ENCODE results near the gene LHX6. TPM values are rescaled to one million over a fixed set of nuclear protein-coding genes. Genes with fewer than 3 reads are reported as not detected.
A peak's percentile ranks its signal among the peaks of the same experiment; 100 is the strongest.

The LHX6 gene
- total RNA-seq, 1 donor from 2014 or later = 0.34 TPM

DNA sequence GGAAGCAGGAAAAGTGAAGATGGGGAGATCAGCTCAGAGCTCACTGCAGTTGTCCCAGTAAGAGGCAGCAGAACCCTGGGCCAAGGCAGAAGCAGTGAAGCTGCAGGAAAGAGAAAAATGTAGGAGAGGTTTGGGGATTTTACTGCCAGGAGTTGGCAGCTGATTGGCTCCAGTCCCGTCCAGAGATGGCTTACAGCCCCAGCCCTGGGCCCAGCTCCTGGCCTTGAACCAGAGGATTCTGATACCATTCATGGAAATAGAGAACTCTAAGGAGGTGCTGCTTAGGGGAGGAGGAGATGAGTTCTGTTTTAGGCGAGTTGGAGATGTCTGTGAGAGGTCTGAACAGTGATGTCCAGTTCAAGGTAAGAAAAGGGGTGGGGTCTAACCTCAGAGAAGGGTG, 64.5 kb downstream of the LHX6 start:
- DNase-seq (ENCODE audit: low read depth) (no peak), FAIRE-seq (no peak)
- Histone ChIP-seq H2AFZ (ENCODE audit: low read depth, low read length) (no peak overlapping the region), H3K4me3 (ENCODE audit: insufficient read depth, low read depth, low read length) (no peak overlapping the region), H3K9ac (ENCODE audit: low read length) (no peak overlapping the region), H3K9me3 (ENCODE audit: insufficient read depth, low read depth, low read length) (no peaks in the 10 kb centered on the region), H3K27me3 (ENCODE audit: insufficient read depth, low read length) (peaks cover 13% of the 10 kb centered on the region), H3K4me2 (ENCODE audit: low read length) (no peak overlapping the region), H3K27ac (ENCODE audit: low read depth, low read length) (no peak overlapping the region), H3K79me2 (ENCODE audit: insufficient read depth, low read length) (peaks cover 3% of the 10 kb centered on the region), H4K20me1 (ENCODE audit: insufficient read depth, low read length) (no peaks in the 10 kb centered on the region), H3K36me3 (ENCODE audit: insufficient read depth, low read length) (no peaks in the 10 kb centered on the region), H3K4me1 (ENCODE audit: insufficient read depth, low read length) (peaks cover 3% of the 10 kb centered on the region)
- TF ChIP-seq EZH2 (IDR thresholded peaks at IDR 0.05; ENCODE audit: insufficient read depth, low read length) (no peak), CTCF (IDR thresholded peaks at IDR 0.05; ENCODE audit: insufficient read depth, low read depth, low read length) (no peak)
- Mint-ChIP-seq H3K27me3 (ENCODE audit: low read depth, unreplicated experiment) (peaks cover 27% of the 10 kb centered on the region), H3K4me1 (ENCODE audit: low read depth, unreplicated experiment) (no peaks in the 10 kb centered on the region), H3K9me3 (ENCODE audit: unreplicated experiment) (peaks cover 23% of the 10 kb centered on the region), H3K36me3 (ENCODE audit: low read depth, unreplicated experiment) (peaks cover 2% of the 10 kb centered on the region), H3K27ac (ENCODE audit: unreplicated experiment) (no peak overlapping the region), H3K4me3 (ENCODE audit: unreplicated experiment) (no peak overlapping the region)

GRCh38 chr9:122162415-122162814, 66.3 kb downstream of the LHX6 start:
- no peak overlapping the region for H2AFZ ChIP-seq (ENCODE audit: low read depth, low read length)
- no peak overlapping the region for H3K4me3 ChIP-seq (ENCODE audit: insufficient read depth, low read depth, low read length)
- Mint-ChIP-seq H3K36me3 (ENCODE audit: low read depth, unreplicated experiment) (peaks cover 2% of the 10 kb centered on the region), H3K4me1 (ENCODE audit: low read depth, unreplicated experiment) (peaks cover 2% of the 10 kb centered on the region), H3K9me3 (ENCODE audit: unreplicated experiment) (peaks cover 19% of the 10 kb centered on the region), H3K27ac (ENCODE audit: unreplicated experiment) (no peak overlapping the region), H3K4me3 (ENCODE audit: unreplicated experiment) (no peak overlapping the region), H3K27me3 (ENCODE audit: low read depth, unreplicated experiment) (peaks cover 27% of the 10 kb centered on the region)
- peaks cover 17% of the 10 kb centered on the region for H3K79me2 ChIP-seq (ENCODE audit: insufficient read depth, low read length)
- no peak overlapping the region for H3K4me2 ChIP-seq (ENCODE audit: low read length)
- H4K20me1 ChIP-seq (ENCODE audit: insufficient read depth, low read length) = peaks cover 9% of the 10 kb centered on the region
- H3K27ac ChIP-seq (ENCODE audit: low read depth, low read length) = no peak overlapping the region
- H3K36me3 ChIP-seq (ENCODE audit: insufficient read depth, low read length) = no peaks in the 10 kb centered on the region
- peaks cover 3% of the 10 kb centered on the region for H3K4me1 ChIP-seq (ENCODE audit: insufficient read depth, low read length)
- H3K27me3 ChIP-seq (ENCODE audit: insufficient read depth, low read length) = peaks cover 13% of the 10 kb centered on the region
- no peak overlapping the region for H3K9ac ChIP-seq (ENCODE audit: low read length)
- FAIRE-seq (no peak), DNase-seq (ENCODE audit: low read depth) (no peak)
- TF ChIP-seq CTCF (IDR thresholded peaks at IDR 0.05; ENCODE audit: insufficient read depth, low read depth, low read length) = no peak
- TF ChIP-seq EZH2 (IDR thresholded peaks at IDR 0.05; ENCODE audit: insufficient read depth, low read length) = no peak
- H3K9me3 ChIP-seq (ENCODE audit: insufficient read depth, low read depth, low read length) = no peaks in the 10 kb centered on the region

GRCh38 chr9:122159925-122160246, 68.9 kb downstream of the LHX6 start:
- Mint-ChIP-seq H3K27me3 (ENCODE audit: low read depth, unreplicated experiment) (peaks cover 17% of the 10 kb centered on the region), H3K27ac (ENCODE audit: unreplicated experiment) (peak overlapping the region; percentile 88), H3K4me1 (ENCODE audit: low read depth, unreplicated experiment) (peaks cover 2% of the 10 kb centered on the region), H3K36me3 (ENCODE audit: low read depth, unreplicated experiment) (no peaks in the 10 kb centered on the region), H3K9me3 (ENCODE audit: unreplicated experiment) (peaks cover 13% of the 10 kb centered on the region), H3K4me3 (ENCODE audit: unreplicated experiment) (peak overlapping the region; percentile 96)
- DNase-seq (ENCODE audit: low read depth) = no peak
- Histone ChIP-seq H2AFZ (ENCODE audit: low read depth, low read length) (peak overlapping the region; percentile 95), H3K9me3 (ENCODE audit: insufficient read depth, low read depth, low read length) (no peaks in the 10 kb centered on the region), H3K4me3 (ENCODE audit: insufficient read depth, low read depth, low read length) (peak overlapping the region; percentile 93), H3K4me2 (ENCODE audit: low read length) (peak overlapping the region; percentile 89), H3K36me3 (ENCODE audit: insufficient read depth, low read length) (no peaks in the 10 kb centered on the region), H3K79me2 (ENCODE audit: insufficient read depth, low read length) (peaks cover 33% of the 10 kb centered on the region), H3K4me1 (ENCODE audit: insufficient read depth, low read length) (peaks cover 3% of the 10 kb centered on the region), H4K20me1 (ENCODE audit: insufficient read depth, low read length) (peaks cover 24% of the 10 kb centered on the region), H3K27me3 (ENCODE audit: insufficient read depth, low read length) (peaks cover 8% of the 10 kb centered on the region), H3K9ac (ENCODE audit: low read length) (no peak overlapping the region), H3K27ac (ENCODE audit: low read depth, low read length) (no peak overlapping the region)
- FAIRE-seq = no peak
- no peak for TF ChIP-seq CTCF (IDR thresholded peaks at IDR 0.05; ENCODE audit: insufficient read depth, low read depth, low read length)
- TF ChIP-seq EZH2 (IDR thresholded peaks at IDR 0.05; ENCODE audit: insufficient read depth, low read length) = no peak
